ENCODE data around the gene YOD1. TPM values are rescaled to one million over a fixed set of nuclear protein-coding genes. Genes with fewer than 3 reads are reported as not detected.

YOD1 gene
- total and polyA plus RNA-seq, 2 of the 4 experiments (the other 2 are of a cell fraction) = 1.8 to 5.4 TPM

DNA sequence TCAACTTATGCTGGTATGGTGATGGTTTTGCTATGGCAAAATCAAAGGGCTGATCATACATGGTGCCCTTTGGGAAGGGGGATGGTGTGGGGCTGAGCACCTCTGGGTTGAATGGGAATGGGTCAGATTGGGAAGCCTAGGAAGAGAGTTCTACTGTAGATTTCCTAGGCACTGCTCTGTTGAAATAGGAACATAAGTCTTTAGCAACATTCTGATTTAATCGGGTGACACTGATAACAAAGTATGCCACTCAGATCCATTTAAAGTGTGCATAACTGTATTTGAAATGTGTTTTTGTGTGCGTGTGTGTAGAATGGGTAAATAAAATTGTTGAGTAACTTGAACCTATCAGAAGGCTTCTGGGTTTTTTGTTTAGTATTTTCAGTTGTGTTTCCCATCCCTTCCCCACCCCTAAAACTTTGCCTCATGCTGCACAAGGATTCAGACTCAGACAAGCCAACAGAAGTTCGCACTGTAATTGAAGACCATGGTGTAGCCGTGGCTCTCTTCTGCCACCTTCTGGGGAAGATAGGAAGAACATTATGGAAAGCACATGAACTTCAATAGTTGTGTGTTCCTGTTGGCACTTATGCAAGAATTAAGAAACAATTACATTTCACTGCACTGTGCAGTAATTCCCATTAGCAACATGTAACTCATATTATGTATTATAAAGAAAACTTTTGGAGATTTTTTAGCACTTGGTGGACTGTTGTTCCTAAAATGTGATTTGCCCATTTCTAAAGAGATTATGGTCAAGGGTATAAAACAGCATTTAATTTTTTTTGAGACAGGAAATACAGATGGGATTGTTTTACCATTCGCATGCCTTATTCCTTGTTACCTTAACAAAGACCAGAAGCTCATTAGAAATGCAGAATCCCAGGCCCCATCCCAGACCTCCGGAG lies 26.7 kb upstream of the YOD1 start:
- Histone ChIP-seq H3K18ac (ENCODE audit: low read depth, low read length) (no peak overlapping the region), H3K4me2 (ENCODE audit: low read depth, low read length) (no peak overlapping the region), H2BK15ac (ENCODE audit: low read depth, low read length) (no peak overlapping the region), H3K9me1 (ENCODE audit: insufficient read depth, low read length) (no peaks in the 10 kb centered on the region), H3K23ac (ENCODE audit: low read depth, low read length) (no peak overlapping the region), H4K91ac (ENCODE audit: insufficient read depth, low read depth, low read length) (no peak overlapping the region), H4K20me1 (ENCODE audit: insufficient read depth, low read length) (no peaks in the 10 kb centered on the region), H2AK5ac (ENCODE audit: low read depth, low read length) (no peak overlapping the region), H3K4ac (ENCODE audit: low read depth, low read length) (no peak overlapping the region), H2AK9ac (replicated peaks; ENCODE audit: low read depth, low read length, poor library complexity) (no peak overlapping the region), H3K27ac (ENCODE audit: insufficient read depth, low read length) (no peak overlapping the region), H3K27me3 (ENCODE audit: control insufficient read depth, insufficient read depth, low read length) (peaks cover 6% of the 10 kb centered on the region), H3K36me3 (ENCODE audit: control insufficient read depth, insufficient read depth, low read length) (no peaks in the 10 kb centered on the region), H2BK20ac (ENCODE audit: low read depth, low read length) (no peak overlapping the region), H3K9me3 (ENCODE audit: control insufficient read depth, insufficient read depth, low read length) (no peaks in the 10 kb centered on the region), H3K4me1 (ENCODE audit: control insufficient read depth, insufficient read depth, low read length) (no peaks in the 10 kb centered on the region), H4K5ac (ENCODE audit: low read depth, low read length) (no peak overlapping the region), H3K9ac (ENCODE audit: low read depth, low read length) (no peak overlapping the region), H4K8ac (ENCODE audit: low read depth in 2 of 2, low read length in 2 of 2) (no peak overlapping the region), H3K14ac (replicated peaks; ENCODE audit: low read depth, low read length) (no peak overlapping the region), H2BK5ac (ENCODE audit: low read depth, low read length, poor library complexity, severe bottlenecking) (no peak overlapping the region), H3K79me1 (ENCODE audit: low read depth in 1 of 2, low read length in 2 of 2) (no peaks in the 10 kb centered on the region), H2BK120ac (ENCODE audit: low read depth, low read length) (no peak overlapping the region), H3K4me3 (ENCODE audit: insufficient read depth, low read depth, low read length) (no peak overlapping the region), H3K56ac (ENCODE audit: extremely low read depth, insufficient read depth, low read length) (no peak overlapping the region), H2AFZ (replicated peaks; ENCODE audit: low read length, poor library complexity) (no peak overlapping the region)
- in situ Hi-C loops (cut with MboI; ENCODE audit: low sequenced_read_pairs) = loop anchor here (5.0 kb wide), 1 partner anchor 50 kb away; no protein-coding TSS in a partner anchor
- TF ChIP-seq SMC3 (IDR thresholded peaks at IDR 0.05; ENCODE audit: low read depth, low read length) (peak; percentile 73), CEBPB (IDR thresholded peaks at IDR 0.05; ENCODE audit: low read depth, low read length) (0 out of 2 replicates have a peak, but pooled peaks have one; percentile 31), BHLHE40 (IDR thresholded peaks at IDR 0.05; ENCODE audit: low read depth, low read length) (no peak), RAD21 (IDR thresholded peaks at IDR 0.05; ENCODE audit: low read length) (peak; percentile 89)
- TF ChIP-seq, protein P1, sequence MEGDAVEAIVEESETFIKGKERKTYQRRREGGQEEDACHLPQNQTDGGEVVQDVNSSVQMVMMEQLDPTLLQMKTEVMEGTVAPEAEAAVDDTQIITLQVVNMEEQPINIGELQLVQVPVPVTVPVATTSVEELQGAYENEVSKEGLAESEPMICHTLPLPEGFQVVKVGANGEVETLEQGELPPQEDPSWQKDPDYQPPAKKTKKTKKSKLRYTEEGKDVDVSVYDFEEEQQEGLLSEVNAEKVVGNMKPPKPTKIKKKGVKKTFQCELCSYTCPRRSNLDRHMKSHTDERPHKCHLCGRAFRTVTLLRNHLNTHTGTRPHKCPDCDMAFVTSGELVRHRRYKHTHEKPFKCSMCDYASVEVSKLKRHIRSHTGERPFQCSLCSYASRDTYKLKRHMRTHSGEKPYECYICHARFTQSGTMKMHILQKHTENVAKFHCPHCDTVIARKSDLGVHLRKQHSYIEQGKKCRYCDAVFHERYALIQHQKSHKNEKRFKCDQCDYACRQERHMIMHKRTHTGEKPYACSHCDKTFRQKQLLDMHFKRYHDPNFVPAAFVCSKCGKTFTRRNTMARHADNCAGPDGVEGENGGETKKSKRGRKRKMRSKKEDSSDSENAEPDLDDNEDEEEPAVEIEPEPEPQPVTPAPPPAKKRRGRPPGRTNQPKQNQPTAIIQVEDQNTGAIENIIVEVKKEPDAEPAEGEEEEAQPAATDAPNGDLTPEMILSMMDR (conservative IDR thresholded peaks at IDR 0.05; ENCODE audit: low read depth, low read length) = peak; percentile 91
- dilution Hi-C loops (cut with HindIII; ENCODE audit: low sequenced_read_pairs, unreplicated experiment) = no loop called here
- DNase-seq = peak; percentile 77
- ChIA-PET POLR2A (ENCODE audit: unreplicated experiment) (no interaction called here), CTCF (interaction anchor here (0.8 kb wide), 1 partner anchor 96 kb away, joined by 3 read pairs; no protein-coding TSS in a partner anchor)
- 80 to 100% methylated on average over 1 of the region's 6 CpGs for WGBS, 2 experiments (ENCODE audit: extremely low coverage in 2 of 2, insufficient read length in 1 of 2)
- no TSS peak for BruUV-seq (replicated peaks)
- intact Hi-C loops (cut with micrococcal nuclease) = loop anchor here (2.0 to 10.0 kb wide), 6 partner anchors 27 to 470 kb away; partner anchors contain the start of gene YOD1
- peak; percentile 99 for ATAC-seq (ENCODE audit: low read depth)

Measured in IMR-90 (cell line).